HG03196 (cell line): ENCODE measurements around the gene CASP12.
A peak's percentile ranks its signal among the peaks of the same experiment; 100 is the strongest.
"Not testable (repeated sequence)": the region's sequence is repeated elsewhere in the genome, so short reads cannot be mapped to it uniquely, and the experiment has no call there.

Source experiments
- ATAC-seq: cut with Tn5 transposase; IDR thresholded peaks from one replicate; pipeline ENCODE4 v1.9.1; 2021; ENCODE audit not compliant: unreplicated experiment

CASP12 gene

DNA sequence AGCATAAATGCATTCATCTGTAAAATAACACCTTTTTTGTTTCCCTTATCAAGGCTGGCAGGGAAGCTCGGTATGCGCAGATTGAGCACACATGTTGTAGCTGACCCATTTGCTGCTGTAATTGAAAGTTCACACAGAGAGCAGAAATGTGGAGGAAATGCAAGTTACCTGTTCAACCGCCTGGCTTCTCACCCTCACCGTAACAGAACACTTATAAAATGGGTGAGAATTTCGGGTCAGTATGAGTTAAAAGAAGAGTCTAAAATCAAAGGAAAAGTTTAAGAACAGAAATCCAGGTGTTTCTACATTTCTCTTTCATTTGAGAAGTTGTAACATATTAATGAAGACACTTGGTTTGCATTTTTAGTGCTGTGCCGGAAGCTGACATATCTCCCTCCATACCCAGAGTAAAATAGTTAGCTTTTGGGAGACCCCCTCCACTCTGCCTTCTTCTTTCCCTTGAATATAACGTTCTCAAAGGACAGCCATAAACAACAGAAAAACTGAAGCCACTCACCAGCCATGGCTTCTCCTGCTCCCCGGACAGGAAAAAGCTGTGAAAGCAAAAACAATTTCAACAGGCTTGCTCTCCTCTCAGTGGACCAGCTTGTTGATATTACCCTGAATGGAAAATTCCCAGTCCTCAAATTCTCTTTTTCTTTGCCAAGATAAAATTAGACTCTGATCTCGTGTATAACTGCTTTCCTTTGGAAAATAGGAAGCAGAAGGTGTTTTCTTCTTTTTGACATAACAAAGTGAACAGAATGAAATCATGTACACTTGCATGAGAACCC lies at the start of gene CASP12:
CASP12 (minus strand) TSS at position 570 of the 794 bp plus-strand sequence.
- ATAC-seq, result peak; percentile 84

DNA sequence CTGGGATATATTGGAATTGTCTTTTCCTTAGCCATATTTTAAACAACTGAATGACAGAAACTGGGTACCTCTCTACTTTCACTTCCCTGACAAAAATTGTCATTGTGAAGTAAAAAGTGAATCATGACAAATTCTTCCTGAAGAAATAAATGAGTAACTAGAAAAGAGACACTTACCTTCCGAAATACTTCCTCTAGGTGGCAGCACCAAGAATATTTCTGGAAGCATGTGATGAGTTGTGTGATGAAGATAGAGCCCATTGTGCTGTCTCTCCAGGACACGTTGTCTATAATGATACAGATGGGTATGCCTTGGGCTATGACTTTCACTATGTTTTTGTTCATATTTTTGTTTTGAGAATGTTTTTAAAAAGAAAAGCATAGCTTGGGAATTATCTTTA lies 48.6 kb upstream of the CASP12 start:
- peak; percentile 93 for ATAC-seq

DNA sequence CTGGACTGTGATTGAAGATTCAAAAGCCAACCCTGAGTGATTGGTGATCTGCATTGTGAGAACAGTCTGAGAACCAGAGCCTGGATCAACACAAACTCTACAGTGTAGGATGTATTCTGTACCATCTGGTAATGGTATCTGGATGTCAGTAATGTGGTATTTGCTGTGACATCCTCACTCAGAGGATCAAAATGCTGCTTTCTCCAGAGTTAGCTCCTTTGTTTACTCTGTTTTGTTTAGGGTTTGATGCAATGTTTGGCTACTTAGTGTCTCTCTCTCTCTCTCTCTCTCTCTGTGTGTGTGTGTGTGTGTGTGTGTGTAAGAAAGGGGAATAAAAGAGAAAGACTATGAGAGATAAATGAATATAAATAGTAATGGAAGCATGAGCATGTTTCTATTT lies 45.8 kb upstream of the CASP12 start:
- ATAC-seq, result no peak

DNA sequence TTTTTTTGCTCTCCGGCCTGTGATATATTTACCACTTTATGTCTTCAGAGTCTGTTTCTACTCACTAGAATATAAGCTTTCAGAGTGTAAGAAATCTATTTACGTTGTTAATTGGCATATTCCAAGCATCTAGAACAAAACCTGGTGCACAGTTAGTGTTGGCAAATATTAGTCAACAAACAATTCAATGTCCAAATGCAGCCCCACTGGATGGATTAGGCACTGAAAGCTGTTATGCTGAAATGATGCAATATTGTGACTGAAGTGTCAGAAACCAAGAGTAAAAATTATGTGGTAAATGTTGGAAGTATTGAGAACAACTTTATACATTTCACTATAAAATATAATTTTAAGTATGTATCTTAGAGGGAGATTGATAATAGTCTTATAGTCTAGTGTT lies 45.3 kb upstream of the CASP12 start:
- ATAC-seq, result no peak

DNA sequence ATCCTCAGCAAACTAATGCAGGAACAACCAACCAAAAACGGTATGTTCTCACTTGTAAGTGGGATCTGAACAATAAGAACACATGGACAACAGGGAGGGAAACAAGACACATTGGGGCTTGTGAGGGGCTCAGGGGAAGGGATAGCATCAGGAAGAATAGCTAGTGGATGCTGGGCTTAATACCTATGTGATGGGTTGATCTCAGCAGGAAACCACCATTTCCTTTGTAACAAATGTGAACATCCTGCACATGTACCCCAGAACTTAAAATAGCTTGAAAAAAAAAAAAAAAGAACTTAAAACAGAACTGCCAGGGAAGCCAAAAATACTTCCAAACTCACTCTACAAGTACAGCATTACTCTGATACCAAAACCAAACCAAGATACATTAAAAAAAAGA lies 36.3 kb upstream of the CASP12 start:
- ATAC-seq, result no peak

DNA sequence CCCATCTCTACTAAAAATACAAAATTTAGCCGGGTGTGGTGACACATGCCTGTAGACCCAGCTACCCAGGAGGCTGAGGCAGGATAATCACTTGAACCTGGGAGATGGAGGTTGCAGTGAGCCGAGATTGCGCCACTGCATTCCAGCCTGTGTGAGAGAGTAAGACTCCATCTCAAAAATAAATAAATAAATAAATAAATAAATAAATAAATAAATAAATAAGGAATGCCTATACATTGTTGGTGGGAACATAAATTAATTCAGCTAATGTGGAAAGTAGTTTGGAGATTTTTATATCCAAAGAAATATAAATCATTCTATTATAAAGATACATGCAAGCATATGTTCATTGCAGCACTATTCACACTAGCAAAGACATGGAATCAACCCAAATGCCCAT lies 35.8 kb upstream of the CASP12 start:
- not testable (repeated sequence) for ATAC-seq

DNA sequence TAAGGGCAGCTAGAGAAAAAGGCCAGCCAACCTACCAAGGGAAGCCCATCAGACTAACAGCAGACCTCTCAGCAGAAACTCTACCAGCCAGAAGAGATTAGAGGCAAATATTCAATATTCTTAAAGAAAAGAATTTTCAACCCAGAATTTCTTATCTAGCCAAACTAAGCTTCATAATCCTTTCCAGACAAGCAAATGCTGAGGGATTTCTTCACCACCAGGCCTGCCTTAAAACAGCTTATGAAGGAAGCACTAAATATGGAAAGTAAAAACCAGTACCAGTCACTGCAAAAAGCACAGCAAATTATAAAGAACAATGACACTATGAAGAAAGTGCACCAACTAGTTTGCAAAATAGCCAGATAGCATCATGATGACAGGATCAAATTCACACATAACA lies 30.6 kb upstream of the CASP12 start:
- no peak for ATAC-seq

DNA sequence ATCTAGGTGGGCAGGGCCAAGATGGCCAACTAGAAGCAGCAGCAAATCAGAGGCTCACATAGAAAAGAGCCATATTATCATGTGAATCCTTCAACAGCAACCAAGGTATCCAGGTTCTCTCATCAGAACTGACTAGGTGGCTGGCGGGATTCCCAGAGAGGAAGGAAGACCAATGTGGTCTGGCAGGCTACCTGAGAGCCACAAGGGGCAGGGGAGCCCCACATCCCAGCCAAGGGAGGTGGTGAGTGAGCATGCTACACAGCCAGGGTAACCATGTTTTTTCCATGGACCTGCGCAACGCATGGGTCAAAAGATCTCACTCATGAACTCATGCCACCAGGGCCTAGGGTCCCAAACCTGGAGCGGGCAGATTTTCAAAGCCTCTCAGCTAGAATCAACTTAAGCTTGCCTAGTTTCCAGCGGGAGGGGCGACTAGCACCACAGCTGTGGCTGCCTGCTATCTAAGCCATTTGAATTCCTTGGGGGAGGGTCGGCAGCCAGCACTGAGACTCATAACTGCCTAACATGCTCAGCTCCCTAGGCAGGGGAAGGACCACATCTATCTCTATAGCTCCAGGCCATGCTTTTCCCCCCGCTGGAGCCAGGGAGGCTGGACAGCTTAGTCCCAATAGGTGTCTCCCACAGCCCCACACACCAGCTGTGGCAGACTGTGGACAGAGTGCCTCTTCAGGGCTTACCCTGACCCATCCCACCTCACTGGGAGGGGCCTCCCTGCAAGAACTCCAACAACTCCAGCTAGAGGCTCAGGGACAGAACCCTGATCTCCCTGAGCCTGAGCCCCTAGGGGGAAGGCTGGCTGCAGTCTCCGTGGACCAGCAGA lies 28.7 kb upstream of the CASP12 start:
- ATAC-seq, result no peak

DNA sequence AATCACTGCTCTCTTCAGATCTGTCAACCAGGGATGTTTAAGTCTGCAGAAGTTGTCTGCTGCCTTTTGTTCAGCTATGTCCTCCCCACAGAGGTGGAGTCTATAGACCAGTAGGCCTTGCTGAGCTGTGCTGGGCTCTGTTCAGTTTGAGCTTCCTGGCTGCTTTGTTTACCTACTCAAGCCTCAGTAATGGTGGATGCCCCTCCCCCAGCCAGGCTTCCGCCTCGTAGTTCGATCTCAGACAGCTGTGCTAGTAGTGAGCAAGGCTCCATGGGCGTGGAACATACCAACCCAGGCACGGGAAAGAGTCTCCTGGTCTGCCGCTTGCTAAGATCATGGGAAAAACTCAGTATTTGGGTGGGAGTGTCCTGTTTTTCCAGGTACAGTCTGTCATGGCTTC lies 27.6 kb upstream of the CASP12 start:
- ATAC-seq, result no peak

DNA sequence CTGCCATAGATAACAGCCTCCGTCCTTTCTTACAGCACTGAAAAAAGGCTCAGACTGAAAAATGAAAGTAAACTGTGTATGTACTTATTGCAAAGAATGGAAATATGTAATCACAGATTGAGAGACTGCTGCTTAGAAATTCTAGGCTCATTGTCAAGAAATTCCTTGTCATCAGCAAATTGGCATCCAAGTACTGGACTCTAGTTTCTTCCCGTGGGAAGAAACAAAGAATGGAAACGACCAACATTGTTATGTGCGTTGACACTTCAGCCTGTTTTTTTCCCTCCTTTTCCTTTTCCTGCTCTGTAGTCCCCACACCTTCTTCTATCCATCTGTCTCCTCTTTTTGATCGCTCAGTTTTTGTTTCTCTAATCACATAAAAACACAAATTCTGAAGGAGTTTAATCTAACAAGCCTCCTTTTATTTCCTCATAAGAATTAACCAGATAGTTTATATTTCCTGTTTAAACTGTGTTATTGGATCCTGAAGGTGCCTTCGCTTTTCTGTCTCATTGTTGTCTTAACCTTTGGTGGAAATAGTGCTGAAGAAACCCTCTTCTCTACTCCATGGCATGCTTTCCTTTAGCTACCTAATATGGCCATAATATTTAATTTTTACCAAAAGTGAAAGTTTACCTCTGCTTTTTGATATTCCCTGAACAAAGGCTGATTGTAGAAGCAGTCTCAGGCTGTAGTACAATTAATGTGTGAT lies 20.0 kb upstream of the CASP12 start:
- peak; percentile 75 for ATAC-seq

DNA sequence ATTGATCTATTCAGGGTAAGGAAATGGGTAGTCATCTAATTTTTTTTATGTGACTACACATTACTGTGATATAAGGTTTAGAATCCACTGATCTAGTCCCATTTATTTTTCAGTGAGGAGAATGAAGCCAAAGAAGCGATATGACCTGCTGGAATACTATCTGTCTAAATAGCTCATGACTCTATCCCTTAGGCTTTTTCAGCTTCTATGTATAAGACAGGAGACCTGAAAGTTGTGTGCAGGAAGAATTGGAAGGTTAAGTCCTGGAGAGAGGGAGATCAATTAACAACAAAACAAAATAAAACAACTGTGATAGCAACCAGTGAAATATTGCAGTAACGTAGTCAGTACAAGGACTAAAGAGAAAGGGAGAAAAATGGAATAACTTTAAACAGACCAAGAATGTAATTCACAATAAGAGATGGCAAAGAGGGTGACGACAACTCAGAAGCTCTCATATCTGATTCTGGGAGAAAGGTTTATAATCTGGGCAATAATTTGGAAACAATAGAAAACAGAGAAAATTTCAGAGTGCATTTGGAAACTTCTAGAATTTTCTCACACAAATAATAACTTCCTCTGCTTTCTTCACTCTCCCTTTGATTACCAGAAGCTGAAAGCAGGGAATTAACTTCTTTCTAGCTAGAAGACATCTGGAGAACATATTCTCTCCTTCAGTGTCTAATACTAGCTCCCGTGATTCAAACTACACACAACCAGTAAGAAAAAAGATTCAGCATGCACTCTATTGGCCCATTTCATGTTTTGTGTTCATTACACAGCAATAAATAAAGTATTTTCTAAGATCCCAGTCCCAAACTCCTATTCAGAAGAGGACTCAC lies 19.2 kb upstream of the CASP12 start:
- ATAC-seq, result peak; percentile 22

DNA sequence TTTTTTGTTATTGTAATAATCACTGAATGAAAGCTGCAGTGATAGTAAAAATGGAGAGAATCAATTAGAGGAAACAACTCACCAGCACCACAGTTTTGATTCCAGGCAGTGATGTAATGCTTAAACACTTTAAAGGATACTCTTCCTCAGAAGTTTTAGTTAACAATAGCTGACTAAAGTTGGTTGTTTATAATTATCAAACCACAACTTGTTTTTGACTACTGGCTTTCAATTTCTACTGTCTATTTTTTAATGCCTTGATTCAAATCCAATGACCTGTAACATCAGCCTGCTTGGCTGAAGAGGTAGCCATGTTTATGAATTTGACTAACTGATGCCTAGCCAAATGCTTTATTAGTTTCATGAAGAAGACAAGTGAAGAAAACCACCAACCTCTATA lies 18.2 kb upstream of the CASP12 start:
- ATAC-seq, result no peak

DNA sequence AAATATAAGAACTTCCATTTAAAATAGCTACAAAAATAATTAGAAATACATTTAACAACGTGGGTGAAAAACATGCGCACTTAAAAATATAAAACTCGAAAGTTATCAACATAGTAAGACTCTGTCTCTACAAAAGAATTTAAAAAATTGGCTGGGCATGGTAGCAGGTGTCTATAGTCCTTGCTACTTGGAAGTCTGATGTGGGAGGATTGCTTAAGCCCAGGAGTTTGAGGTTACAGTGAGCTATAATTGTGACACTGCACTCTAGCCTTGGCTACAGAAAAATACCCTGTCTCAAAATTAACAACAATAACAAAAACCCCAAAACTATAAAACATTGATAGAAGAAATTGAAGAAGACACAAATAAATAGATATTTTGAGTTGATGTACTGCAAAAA lies 13.8 kb upstream of the CASP12 start:
- ATAC-seq, result no peak

DNA sequence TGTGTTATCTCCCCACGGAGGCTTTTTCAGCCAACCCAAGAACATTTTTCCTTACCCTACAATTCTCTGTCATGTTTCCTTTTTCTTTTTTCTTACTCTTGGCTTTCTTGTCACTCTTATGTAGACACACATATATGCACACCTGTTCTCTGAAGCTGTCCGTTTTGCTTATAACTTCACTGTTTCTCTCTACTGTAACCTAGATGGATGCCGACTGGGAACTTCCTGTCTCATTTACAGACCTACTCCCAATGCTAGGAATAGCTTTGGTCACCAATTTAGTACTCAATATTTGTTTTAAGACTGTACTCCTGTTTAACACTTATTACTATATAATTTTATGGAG lies 9.9 kb upstream of the CASP12 start:
- ATAC-seq, result no peak

DNA sequence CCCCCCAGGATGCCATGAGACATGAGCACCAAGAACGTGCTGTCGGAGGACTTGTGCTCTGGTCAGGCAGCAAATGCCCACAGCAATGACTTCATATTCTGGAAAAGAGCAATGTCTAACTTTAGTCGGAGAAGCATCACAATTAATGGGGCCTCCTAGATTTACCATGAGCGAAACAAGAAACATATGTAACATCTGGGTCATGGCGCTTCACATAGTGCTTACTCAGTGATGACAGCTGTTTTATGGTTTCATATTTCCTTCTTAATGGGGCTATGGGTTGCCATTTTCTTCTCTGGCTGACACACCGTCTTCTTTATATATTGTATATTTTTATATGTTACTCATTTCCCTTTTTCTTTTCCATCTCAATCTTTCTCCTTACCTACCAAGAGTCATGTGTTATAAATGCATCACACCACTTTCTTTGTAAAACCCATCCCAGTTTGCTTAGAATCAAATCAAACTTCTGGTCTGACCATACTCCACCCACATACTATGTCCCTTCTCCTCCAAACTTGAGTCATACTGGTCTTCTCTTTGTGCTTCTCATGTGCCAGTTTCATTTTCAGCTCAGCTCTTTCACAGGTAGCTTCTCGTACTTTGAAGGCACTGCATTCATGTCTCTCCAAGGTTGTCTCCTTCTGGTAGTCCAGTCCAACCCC lies 9.4 kb upstream of the CASP12 start:
- ATAC-seq, result peak; percentile 76

DNA sequence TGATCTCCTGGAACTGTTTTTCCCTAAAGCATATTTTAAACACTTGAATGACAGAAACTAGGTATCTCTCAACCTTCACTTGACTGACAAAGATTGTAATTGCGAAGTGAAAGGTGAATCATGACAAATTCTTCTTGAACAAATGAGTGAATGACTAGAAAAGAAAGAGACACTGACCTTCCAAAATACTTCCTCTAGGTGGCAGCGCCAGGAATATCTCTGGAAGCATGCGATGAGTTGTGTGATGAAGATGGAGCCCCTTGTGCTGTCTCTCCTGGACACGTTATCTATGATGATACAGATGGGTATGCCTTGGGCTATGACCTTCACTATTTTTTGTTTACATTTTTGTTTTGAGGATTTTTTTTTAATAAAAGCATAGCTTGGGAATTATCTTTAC lies 7.0 kb upstream of the CASP12 start:
- no peak for ATAC-seq

DNA sequence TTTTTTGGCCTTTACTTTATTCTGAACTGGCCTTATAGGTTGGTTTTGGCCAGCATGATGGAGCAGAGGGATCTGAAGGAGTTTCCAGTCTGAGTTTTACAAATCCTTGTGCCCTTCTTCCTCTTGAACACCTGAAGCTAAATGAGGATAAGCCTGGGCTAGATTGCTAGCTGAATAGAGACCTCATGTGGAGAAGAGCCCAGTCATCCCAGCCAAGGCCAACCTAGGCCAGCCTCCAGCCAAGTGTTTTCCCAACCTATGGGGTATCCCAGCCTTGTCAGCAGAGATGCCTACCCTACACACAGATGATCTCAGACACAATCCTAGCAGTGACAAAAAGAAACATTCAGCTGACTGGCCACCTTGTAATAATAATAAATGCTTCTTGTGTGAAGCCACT lies 966 bp upstream of the CASP12 start:
- no peak for ATAC-seq

DNA sequence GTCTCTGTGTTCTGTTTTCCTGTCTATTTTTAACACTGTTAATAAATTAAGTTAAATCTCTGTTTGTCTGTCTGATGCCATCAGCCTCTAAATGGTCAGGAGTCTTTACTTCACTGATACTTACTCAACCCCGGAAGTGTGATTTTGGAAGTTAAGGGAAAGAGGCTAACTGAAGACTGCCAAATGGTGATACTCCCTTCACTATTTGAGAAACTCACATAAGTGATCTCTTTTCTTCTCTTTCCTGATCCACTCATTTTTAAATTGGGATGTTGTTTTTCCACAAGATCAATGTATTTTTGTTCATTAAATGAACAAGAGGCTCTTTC lies 389 bp upstream of the CASP12 start:
- ATAC-seq, result no peak

DNA sequence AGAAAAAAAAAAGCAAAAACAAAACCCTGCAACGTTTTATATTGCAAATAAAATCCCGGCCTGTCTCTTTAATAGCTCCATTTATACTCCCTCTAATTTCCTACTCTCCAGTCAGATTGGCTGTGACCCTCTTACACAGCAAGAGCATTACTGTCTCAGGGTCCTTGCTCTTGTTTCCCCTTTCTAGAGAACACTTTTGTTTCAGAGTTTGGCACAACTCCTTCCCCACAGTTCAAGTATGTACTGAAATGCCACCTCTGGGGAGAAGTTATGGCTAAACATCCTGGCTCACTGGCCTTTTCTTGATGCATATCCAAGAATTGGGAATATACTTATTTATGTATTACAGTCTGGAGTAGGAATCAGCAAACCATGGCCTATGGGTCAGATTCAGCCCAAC lies 2.6 kb downstream of the CASP12 start:
- no peak for ATAC-seq

DNA sequence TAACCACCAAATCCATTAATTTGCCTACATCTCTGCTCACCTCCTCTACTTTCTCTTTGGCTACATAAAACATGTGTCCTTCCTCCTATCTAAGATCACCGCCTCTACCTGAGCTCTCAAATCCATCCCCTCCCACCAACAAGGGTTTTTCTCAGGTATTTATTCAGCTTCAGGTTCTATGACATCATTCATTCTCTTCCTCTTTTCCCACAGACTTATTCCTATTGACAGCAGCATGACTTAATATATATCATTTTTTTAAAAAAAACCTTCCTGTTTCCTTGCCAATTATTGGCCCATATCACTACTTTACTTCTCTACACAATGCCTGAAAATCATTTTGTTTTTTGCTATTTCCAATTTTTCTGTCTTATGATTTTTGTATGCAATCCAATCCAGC lies 4.4 kb downstream of the CASP12 start:
- no peak for ATAC-seq
